ENCODE results near the gene CNTFR. TPM values are rescaled to one million over a fixed set of nuclear protein-coding genes. Genes with fewer than 3 reads are reported as not detected.

CNTFR gene
- total and polyA plus RNA-seq, 12 donors = 1.1 to 15.2 (median 3.8) TPM

DNA sequence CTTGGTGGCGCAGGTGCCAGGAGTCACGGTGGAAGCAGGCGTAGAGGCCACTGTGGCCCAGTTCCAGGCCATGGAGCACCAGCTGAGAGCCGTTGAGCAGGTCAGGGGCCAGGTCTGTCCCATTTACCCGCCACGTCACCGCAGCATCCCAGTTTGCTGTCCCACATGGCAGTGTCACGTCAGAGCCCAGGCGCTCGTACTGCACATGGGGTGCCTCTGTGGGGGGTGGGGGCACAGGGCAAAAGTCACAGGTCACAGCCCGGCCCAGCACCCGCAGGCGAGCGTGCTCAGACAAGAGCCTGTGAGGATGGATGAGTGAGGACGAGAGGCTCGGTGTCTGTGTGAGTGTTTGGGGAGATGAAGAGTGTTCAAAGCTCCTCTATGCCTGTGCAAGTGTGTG is 24.9 kb downstream of the CNTFR start:
- WGBS, 4 donors = 79 to 97% (median 89%) methylated on average over 9 to 16 of the region's 16 CpGs
- Histone ChIP-seq H3K4me3 (no peak overlapping the region), H3K36me3 (replicated peaks in 1 of 2) (no peaks in the 10 kb centered on the region), H3K9me3 (replicated peaks in 1 of 3) (no peaks in the 10 kb centered on the region), H3K4me1 (replicated peaks in 1 of 2) (peaks cover 11% of the 10 kb centered on the region in 2 donors), H3K27ac (no peak overlapping the region), H3K27me3 (no peaks in the 10 kb centered on the region)
- intact Hi-C loops (cut with DNase I) = no loop called here
- no peak for DNase-seq
- TF ChIP-seq, protein P1, sequence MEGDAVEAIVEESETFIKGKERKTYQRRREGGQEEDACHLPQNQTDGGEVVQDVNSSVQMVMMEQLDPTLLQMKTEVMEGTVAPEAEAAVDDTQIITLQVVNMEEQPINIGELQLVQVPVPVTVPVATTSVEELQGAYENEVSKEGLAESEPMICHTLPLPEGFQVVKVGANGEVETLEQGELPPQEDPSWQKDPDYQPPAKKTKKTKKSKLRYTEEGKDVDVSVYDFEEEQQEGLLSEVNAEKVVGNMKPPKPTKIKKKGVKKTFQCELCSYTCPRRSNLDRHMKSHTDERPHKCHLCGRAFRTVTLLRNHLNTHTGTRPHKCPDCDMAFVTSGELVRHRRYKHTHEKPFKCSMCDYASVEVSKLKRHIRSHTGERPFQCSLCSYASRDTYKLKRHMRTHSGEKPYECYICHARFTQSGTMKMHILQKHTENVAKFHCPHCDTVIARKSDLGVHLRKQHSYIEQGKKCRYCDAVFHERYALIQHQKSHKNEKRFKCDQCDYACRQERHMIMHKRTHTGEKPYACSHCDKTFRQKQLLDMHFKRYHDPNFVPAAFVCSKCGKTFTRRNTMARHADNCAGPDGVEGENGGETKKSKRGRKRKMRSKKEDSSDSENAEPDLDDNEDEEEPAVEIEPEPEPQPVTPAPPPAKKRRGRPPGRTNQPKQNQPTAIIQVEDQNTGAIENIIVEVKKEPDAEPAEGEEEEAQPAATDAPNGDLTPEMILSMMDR (IDR thresholded peaks at IDR 0.05) = no peak
- TF ChIP-seq POLR2A (IDR thresholded peaks at IDR 0.05) = no peak

DNA sequence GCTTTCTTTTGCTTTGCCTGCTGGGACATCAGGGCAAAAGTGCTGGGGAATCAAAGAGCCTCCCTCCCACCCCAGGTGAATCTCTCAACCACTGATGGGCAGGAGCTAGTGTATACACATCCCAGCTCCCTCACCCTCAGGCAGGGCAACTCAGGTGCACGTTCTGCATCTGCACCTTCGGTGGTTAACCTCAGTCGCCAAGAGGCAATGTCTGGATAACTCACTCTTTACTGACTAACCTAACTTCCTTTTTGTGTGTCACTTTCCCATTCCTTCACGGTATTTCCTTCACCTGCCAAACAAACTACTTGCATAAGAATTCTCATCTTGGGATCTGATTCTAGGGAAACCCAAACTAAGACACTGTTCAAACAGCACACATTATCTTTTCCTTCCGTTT is 26.3 kb downstream of the CNTFR start:
- H3K4me1 ChIP-seq (replicated peaks in 1 of 2) = peaks cover 14 to 17% of the 10 kb centered on the region in 2 donors
- 77 to 88% (median 80%) methylated on average over 5 of the region's 5 CpGs for WGBS, 4 donors
- no peak overlapping the region for H3K27ac ChIP-seq
- TF ChIP-seq POLR2A (IDR thresholded peaks at IDR 0.05) = no peak
- TF ChIP-seq, protein P1 (IDR thresholded peaks at IDR 0.05) = no peak
- H3K36me3 ChIP-seq (replicated peaks in 1 of 2) = no peaks in the 10 kb centered on the region
- no peak overlapping the region for H3K4me3 ChIP-seq
- no peak for DNase-seq
- H3K27me3 ChIP-seq = no peaks in the 10 kb centered on the region
- intact Hi-C loops (cut with DNase I) = no loop called here
- H3K9me3 ChIP-seq (replicated peaks in 1 of 3) = no peaks in the 10 kb centered on the region

DNA sequence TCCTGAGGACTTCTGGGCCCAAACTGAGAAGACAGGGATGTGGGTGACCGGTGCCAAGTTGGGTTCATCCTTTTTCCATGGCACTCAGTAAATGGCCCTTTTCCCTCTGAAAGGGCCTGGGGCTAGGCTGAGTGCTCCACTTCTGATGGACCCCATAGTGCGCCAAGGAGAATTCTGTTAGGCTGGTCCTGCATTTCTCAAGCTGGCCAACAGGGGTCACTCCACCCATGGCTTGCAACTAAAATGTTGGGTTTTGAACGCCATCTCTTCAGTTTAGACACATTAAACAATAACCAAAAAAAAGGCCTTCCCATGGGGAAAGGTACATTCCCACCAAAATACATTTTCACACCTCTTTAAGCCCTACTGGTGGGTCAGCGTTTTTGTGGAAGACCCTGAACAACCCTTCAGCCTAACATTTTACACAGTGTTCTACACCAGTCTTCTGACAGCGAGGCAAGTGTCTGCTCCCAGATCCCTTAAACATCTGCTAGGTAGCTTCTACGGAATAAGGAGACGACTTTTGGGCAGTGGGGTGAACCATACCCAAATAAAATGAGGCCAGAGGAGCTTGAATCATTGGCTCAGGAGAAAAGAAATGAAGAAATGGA is 27.3 kb downstream of the CNTFR start:
- H3K36me3 ChIP-seq (replicated peaks in 1 of 2) = no peaks in the 10 kb centered on the region
- H3K27me3 ChIP-seq = no peaks in the 10 kb centered on the region
- 77 to 90% (median 89%) methylated on average over 7 of the region's 7 CpGs for WGBS, 4 donors
- H3K4me3 ChIP-seq = no peak overlapping the region
- TF ChIP-seq POLR2A (IDR thresholded peaks at IDR 0.05) = no peak
- TF ChIP-seq, protein P1 (IDR thresholded peaks at IDR 0.05) = peak in 2 of 6 experiments; percentile 27 to 28
- intact Hi-C loops (cut with DNase I) = no loop called here
- H3K27ac ChIP-seq = no peak overlapping the region
- no peaks in the 10 kb centered on the region for H3K9me3 ChIP-seq (replicated peaks in 1 of 3)
- peaks cover 14 to 17% of the 10 kb centered on the region in 2 donors for H3K4me1 ChIP-seq (replicated peaks in 1 of 2)
- no peak for DNase-seq

DNA sequence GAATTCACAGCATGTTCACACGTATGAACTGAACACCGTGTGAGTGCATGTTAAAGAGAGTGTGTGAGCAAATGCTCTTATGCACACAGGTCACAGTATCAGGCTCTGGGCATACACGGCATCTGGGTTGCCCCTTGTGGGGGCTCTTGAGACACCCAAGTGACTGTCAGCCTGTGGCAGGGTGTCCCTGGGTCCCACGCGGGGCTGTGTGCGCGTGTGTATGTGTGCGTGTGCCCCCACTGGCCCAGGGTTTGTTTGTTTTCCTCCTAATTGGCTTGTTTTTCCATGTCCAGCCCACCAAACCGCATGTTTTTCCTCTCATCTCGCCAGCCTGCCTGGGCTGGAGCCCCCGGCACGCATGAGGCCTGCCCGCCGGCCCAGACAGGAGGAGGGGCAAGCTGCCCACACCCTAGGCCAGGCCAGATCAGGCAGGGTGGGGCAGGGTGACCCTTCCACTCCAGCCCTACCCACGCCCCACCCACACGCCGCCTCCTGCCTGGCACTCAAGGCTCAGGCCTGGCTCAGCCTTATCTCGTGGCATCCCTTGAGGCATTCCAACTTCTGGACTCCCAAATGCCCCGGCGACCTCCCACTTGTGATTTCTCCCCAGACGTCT is 28.8 kb downstream of the CNTFR start:
- TF ChIP-seq, protein P1 (IDR thresholded peaks at IDR 0.05) = no peak
- TF ChIP-seq POLR2A (IDR thresholded peaks at IDR 0.05) = no peak
- Histone ChIP-seq H3K4me1 (replicated peaks in 1 of 2) (peaks cover 14 to 17% of the 10 kb centered on the region in 2 donors), H3K4me3 (no peak overlapping the region), H3K36me3 (replicated peaks in 1 of 2) (no peaks in the 10 kb centered on the region), H3K27me3 (no peaks in the 10 kb centered on the region), H3K27ac (peak overlapping the region in 1 of 5 donors; percentile 35), H3K9me3 (replicated peaks in 1 of 3) (no peaks in the 10 kb centered on the region)
- intact Hi-C loops (cut with DNase I) = no loop called here
- WGBS, 4 donors = 65 to 77% (median 74%) methylated on average over 13 to 21 of the region's 21 CpGs
- DNase-seq = no peak
